Central memory CD8-positive, alpha-beta T cell (primary cell): ENCODE measurements around the gene NOP16.

Experiments
- ATAC-seq: fragments of 150-1000 bp; cut with Tn5 transposase; replicated peaks from 2 replicates; pipeline ENCODE4 v1.10.0; 2022; ENCODE audit warnings: mild to moderate bottlenecking, moderate FRiP score, moderate number of reproducible peaks; ENCODE audit not compliant: poor library complexity, severe bottlenecking; ENCODE audit errors: extremely low read depth
- DNase-seq, 2 donors: peaks; one replicate each; pipeline ENCODE4 v3.0.0; 2021; ENCODE audit warnings: low spot score in 2 of 2
- H3K27ac Mint-ChIP-seq: one replicate; pipeline ENCODE4 v1.8.0; 2022; ENCODE audit warnings: low read depth, mild to moderate bottlenecking, moderate library complexity, mixed read lengths
- H3K27me3 Mint-ChIP-seq: one replicate; pipeline ENCODE4 v1.8.0; 2022; ENCODE audit warnings: mixed read lengths
- H3K36me3 Mint-ChIP-seq: one replicate; pipeline ENCODE4 v1.8.0; 2022; ENCODE audit warnings: mild to moderate bottlenecking, moderate library complexity, mixed read lengths; ENCODE audit not compliant: insufficient read depth
- H3K4me1 Mint-ChIP-seq: one replicate; pipeline ENCODE4 v1.8.0; 2022; ENCODE audit warnings: mixed read lengths
- H3K4me3 Mint-ChIP-seq: one replicate; pipeline ENCODE4 v1.8.0; 2022; ENCODE audit warnings: mild to moderate bottlenecking, moderate library complexity, mixed read lengths
- H3K9me3 Mint-ChIP-seq: one replicate; pipeline ENCODE4 v1.8.0; 2022; ENCODE audit warnings: mixed read lengths

NOP16 gene

DNA sequence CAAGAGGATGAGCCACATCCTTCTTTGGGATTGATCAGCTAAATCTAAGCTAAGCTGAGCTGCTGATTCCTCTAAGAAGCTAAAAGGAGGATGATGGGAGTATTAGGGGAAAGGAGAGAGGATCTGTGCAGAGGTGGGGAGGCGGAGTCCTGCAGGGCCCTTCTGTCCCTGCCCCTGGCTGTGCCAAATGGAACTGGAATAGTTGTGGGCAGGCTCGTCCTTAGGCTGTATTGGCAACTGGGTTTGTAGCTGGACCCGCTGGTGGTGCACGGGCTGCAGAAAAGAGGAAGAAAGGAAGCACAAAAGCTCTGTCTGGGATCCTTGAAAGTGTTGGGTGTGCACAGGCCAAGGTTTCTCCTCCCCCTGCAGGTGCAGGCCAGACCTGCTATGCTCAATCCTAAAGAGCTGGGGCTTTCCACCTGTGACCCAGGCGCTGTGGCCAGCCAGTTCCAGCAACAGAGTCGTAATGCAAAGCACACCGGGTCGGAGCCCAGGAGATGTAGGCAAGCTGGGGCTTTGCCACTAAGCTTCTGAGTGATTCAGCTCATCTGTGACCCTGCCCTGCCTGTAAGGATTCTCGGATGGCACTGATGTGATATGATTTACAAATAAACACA lies 18.1 kb upstream of the NOP16 start:
- ATAC-seq (no peak), DNase-seq (no peak)
- H3K4me3 Mint-ChIP-seq: no peak overlapping the region
- no peaks in the 10 kb centered on the region for H3K27me3 Mint-ChIP-seq
- H3K9me3 Mint-ChIP-seq: no peaks in the 10 kb centered on the region
- peaks cover 18% of the 10 kb centered on the region for H3K36me3 Mint-ChIP-seq
- H3K27ac Mint-ChIP-seq: no peak overlapping the region
- H3K4me1 Mint-ChIP-seq: peaks cover 10% of the 10 kb centered on the region

- no peak overlapping the region for H3K27ac Mint-ChIP-seq
- no peak overlapping the region for H3K4me3 Mint-ChIP-seq
- DNase-seq (no peak), ATAC-seq (no peak)
- H3K4me1 Mint-ChIP-seq: peaks cover 5% of the 10 kb centered on the region
- H3K36me3 Mint-ChIP-seq: peaks cover 15% of the 10 kb centered on the region
- no peaks in the 10 kb centered on the region for H3K9me3 Mint-ChIP-seq
- H3K27me3 Mint-ChIP-seq: no peaks in the 10 kb centered on the region
These were observed 17.4 kb upstream of the NOP16 start for GRCh38 chr5:176405656-176406435.

DNA sequence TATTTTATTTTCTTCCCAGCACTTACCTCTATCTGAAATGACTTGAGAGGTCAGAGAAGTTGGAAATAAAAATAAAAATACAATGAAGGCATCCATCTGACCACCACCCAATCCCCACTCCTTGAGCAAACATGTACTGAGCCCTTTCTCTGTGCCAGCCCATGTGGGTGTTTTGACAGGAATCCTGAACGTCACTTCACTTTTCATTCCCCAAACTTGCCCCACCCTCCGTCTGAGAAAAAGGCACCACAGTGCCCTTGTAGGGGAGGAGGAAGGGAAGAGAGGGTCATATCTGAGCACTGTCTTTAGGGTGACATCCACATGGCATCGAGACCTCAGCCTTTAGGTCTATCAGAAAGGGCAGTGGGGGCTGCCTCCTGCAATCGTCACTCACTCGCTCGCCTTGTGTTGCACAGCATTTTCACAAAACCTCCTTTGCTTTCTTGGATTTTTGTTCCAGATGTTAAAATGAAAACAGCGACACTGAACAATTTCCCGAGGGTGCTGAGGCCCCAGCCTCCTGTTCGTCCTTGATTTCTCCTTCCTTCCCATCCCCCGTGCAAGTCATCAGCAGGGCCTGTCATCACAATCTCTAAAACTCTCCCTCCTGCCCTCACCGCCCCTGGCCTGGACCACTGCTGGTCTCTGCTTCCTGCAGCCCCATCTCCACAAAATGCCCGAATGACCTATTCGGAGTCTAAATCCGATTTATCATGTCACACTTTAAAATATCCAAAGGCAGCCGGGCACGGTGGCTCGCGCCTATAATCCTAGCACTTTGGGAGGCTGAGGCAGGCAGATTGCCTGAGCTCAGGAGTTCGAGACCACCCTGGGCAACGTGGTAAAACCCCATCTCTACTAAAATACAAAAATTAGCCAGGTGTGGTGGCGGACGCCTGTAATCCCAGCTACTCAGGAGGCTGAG lies 13.1 kb upstream of the NOP16 start:
- H3K27ac Mint-ChIP-seq: no peak overlapping the region
- ATAC-seq (no peak), DNase-seq (no peak)
- no peaks in the 10 kb centered on the region for H3K9me3 Mint-ChIP-seq
- H3K4me1 Mint-ChIP-seq: peaks cover 8% of the 10 kb centered on the region
- H3K36me3 Mint-ChIP-seq: peaks cover 14% of the 10 kb centered on the region
- no peaks in the 10 kb centered on the region for H3K27me3 Mint-ChIP-seq
- no peak overlapping the region for H3K4me3 Mint-ChIP-seq

GRCh38 chr5:176400382-176401156 lies 12.2 kb upstream of the NOP16 start:
- Mint-ChIP-seq H3K4me1 (peaks cover 8% of the 10 kb centered on the region), H3K27ac (no peak overlapping the region), H3K27me3 (no peaks in the 10 kb centered on the region), H3K4me3 (no peak overlapping the region), H3K36me3 (peaks cover 10% of the 10 kb centered on the region), H3K9me3 (no peaks in the 10 kb centered on the region)
- ATAC-seq: no peak
- no peak for DNase-seq

DNA sequence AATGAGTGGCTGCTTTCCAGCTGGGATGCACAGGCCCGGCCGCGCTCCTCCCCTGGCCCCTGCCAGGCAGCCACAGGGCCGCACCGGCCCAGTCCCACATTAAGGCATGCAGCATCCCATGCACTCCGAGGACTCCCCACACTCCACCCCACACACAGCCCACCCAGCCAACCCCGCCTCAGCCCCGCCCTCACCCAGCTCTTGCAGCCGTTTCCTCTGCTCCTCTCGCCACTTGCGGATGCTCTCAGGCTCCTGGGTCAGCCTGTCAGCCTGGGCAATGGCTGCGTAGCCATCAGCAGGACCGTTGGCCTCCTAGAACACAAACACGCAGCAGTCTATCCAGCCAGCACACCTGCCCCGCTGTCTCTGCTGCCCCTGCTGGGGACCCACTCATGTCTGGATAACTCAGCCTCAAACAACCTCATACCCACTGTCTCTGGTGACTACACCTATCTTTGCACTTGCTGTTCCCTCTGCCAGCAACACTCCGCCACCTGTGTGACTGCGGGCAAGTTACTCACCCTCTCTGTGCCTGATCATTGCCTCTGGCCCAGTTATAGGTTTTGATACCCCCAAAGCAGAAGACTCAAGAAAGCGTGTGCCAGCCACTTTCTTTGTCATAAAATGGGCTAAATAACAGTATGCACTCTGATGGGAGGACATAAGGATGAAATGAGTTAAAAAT lies 9.5 kb upstream of the NOP16 start:
- H3K27ac Mint-ChIP-seq: peak overlapping the region; percentile 39

GRCh38 chr5:176396330-176396729 lies 7.9 kb upstream of the NOP16 start:
- H3K9me3 Mint-ChIP-seq: no peaks in the 10 kb centered on the region
- peaks cover 19% of the 10 kb centered on the region for H3K36me3 Mint-ChIP-seq
- H3K27me3 Mint-ChIP-seq: no peaks in the 10 kb centered on the region
- H3K4me1 Mint-ChIP-seq: peaks cover 8% of the 10 kb centered on the region
- H3K27ac Mint-ChIP-seq: no peak overlapping the region
- DNase-seq (no peak), ATAC-seq (no peak)
- H3K4me3 Mint-ChIP-seq: no peak overlapping the region

More for the DNA sequence above, 9.5 kb upstream of the NOP16 start:
- Mint-ChIP-seq H3K27me3 (no peaks in the 10 kb centered on the region), H3K36me3 (peaks cover 14% of the 10 kb centered on the region), H3K4me3 (no peak overlapping the region), H3K9me3 (no peaks in the 10 kb centered on the region), H3K4me1 (peaks cover 8% of the 10 kb centered on the region)
- DNase-seq: no peak
- no peak for ATAC-seq

GRCh38 chr5:176394881-176395675 lies 6.7 kb upstream of the NOP16 start:
- ATAC-seq (no peak), DNase-seq (no peak)
- no peaks in the 10 kb centered on the region for H3K9me3 Mint-ChIP-seq
- peak overlapping the region; percentile 19 for H3K27ac Mint-ChIP-seq
- no peak overlapping the region for H3K4me3 Mint-ChIP-seq
- H3K4me1 Mint-ChIP-seq: no peaks in the 10 kb centered on the region
- peaks cover 19% of the 10 kb centered on the region for H3K36me3 Mint-ChIP-seq
- no peaks in the 10 kb centered on the region for H3K27me3 Mint-ChIP-seq

- no peak overlapping the region for H3K27ac Mint-ChIP-seq
- no peak overlapping the region for H3K4me3 Mint-ChIP-seq
- H3K36me3 Mint-ChIP-seq: peaks cover 20% of the 10 kb centered on the region
These were observed 5.7 kb upstream of the NOP16 start for GRCh38 chr5:176394096-176394495.

GRCh38 chr5:176392526-176392925 lies 4.1 kb upstream of the NOP16 start:
- Mint-ChIP-seq H3K36me3 (peaks cover 26% of the 10 kb centered on the region), H3K9me3 (no peaks in the 10 kb centered on the region), H3K4me3 (no peak overlapping the region), H3K4me1 (peaks cover 14% of the 10 kb centered on the region), H3K27ac (no peak overlapping the region), H3K27me3 (no peaks in the 10 kb centered on the region)
- DNase-seq (no peak), ATAC-seq (no peak)

More at GRCh38 chr5:176394096-176394495, 5.7 kb upstream of the NOP16 start:
- Mint-ChIP-seq H3K9me3 (no peaks in the 10 kb centered on the region), H3K4me1 (peaks cover 5% of the 10 kb centered on the region), H3K27me3 (no peaks in the 10 kb centered on the region)
- ATAC-seq (no peak), DNase-seq (no peak)

GRCh38 chr5:176391999-176392398 lies 3.6 kb upstream of the NOP16 start:
- H3K9me3 Mint-ChIP-seq: no peaks in the 10 kb centered on the region
- H3K4me3 Mint-ChIP-seq: no peak overlapping the region
- no peak for ATAC-seq
- no peak overlapping the region for H3K27ac Mint-ChIP-seq
- H3K27me3 Mint-ChIP-seq: no peaks in the 10 kb centered on the region
- DNase-seq: no peak
- H3K36me3 Mint-ChIP-seq: peaks cover 27% of the 10 kb centered on the region
- H3K4me1 Mint-ChIP-seq: peaks cover 19% of the 10 kb centered on the region

DNA sequence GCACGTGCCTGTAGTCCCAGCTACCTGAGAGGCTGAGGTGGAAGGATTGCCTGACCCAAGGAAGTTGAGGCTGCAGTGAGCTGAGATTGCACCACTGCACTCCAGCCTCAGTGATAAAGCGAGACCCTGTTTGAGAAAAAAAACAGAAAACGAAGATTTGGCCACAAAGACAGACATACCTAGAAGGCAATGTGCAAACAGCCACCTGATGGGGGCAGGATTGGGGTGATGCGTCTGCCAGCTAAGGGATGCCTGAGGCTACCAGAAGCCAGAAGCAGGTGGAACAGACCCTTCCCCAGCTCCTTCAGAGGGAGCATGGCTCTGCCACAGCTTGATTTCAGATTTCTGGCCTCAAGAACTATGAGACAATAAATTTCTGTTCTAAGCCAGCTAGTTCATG lies 3.1 kb upstream of the NOP16 start:
- Mint-ChIP-seq H3K4me1 (peaks cover 24% of the 10 kb centered on the region), H3K27ac (no peak overlapping the region)
- ATAC-seq: no peak

More for the DNA sequence above, 3.1 kb upstream of the NOP16 start:
- Mint-ChIP-seq H3K36me3 (peaks cover 29% of the 10 kb centered on the region), H3K4me3 (no peak overlapping the region), H3K9me3 (no peaks in the 10 kb centered on the region), H3K27me3 (no peaks in the 10 kb centered on the region)
- DNase-seq: no peak
